ENCODE data around the gene KLF11. TPM values are rescaled to one million over a fixed set of nuclear protein-coding genes. Genes with fewer than 3 reads are reported as not detected.

The KLF11 gene
- polyA plus RNA-seq, 2 of the 4 experiments (the other 2 are of a cell fraction) = 2.8 to 8.2 TPM

DNA sequence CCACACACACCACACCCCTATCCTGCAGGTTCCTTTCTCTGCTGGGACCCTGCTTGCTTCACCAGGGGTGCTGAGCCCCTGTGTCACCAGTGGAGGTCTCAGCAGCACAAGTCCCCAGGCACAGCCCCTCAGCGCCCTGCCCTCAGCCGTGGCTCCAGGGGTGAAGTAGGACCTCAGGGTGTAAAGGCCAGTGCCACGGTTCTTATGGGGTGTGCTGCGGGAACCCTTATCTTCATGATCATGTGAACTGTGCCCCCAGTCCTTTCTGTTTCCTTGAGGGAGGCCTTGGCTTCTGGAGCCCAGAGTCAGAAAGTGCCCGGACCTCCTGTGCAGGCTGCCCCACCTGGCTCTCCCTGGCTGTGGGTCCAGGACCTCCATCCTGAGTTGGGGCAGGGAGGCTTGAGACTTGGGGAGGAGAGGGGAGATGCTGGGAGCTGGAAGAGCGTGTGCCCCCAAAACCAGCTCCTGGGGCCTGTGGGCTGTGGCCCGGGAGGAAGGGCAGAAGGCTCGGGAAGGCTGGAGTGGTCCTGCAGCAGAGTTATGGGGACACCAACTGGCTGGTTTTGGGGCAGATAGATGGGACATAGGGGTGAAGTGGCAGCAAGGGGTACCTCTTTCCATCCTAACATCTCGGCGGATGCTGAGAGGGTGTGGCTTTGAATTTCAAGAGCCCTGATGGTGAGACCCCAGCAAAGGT is 20.2 kb upstream of the KLF11 start:
- no peak overlapping the region for H3K4me2 ChIP-seq
- ATAC-seq (peak; percentile 9 to 55; a peak in 4 of 6 replicates), DNase-seq (ENCODE audit: low read depth in 1 of 2, low spot score in 1 of 2) (no peak), FAIRE-seq (no peak)
- POLR2A ChIA-PET = no interaction called here
- TF ChIP-seq CTCF (IDR thresholded peaks at IDR 0.05) = peak; percentile 19; the same call in 2 of the 3 replicates
- TF ChIP-seq HOXB13 (CRISPR knock-in tag; IDR thresholded peaks at IDR 0.05; ENCODE audit: low read depth) = no peak
- TF ChIP-seq RAD21 (conservative IDR thresholded peaks at IDR 0.05 in 1 of 2, IDR thresholded peaks at IDR 0.05 in 1 of 2) = peak; percentile 35 to 47
- H3K9me3 ChIP-seq = no peaks in the 10 kb centered on the region
- no peaks in the 10 kb centered on the region for H3K4me1 ChIP-seq
- no peak overlapping the region for H3K4me3 ChIP-seq
- CTCF ChIA-PET = interaction anchor here (0.7 to 9.0 kb wide), 5 partner anchors 14 to 488 kb away, joined by 3 to 53 read pairs (median 3); no protein-coding TSS in a partner anchor
- H3K27ac ChIP-seq = no peak overlapping the region
- 64% methylated on average over 10 of the region's 10 CpGs for WGBS (ENCODE audit: missing lambda C conversion rate)

GRCh38 chr2:10026940-10027569 is 16.3 kb upstream of the KLF11 start:
- Histone ChIP-seq H3K4me3 (no peak overlapping the region), H3K4me2 (no peak overlapping the region), H3K4me1 (no peaks in the 10 kb centered on the region), H3K27ac (no peak overlapping the region), H3K9me3 (no peaks in the 10 kb centered on the region)
- FAIRE-seq (no peak), ATAC-seq (no peak), DNase-seq (ENCODE audit: low read depth in 1 of 2, low spot score in 1 of 2) (no peak)
- 61% methylated on average over 8 of the region's 8 CpGs for WGBS (ENCODE audit: missing lambda C conversion rate)
- CTCF ChIA-PET = interaction anchor here (0.9 to 14.9 kb wide), 7 partner anchors 10 to 214 kb away, joined by 3 to 117 read pairs (median 4); no protein-coding TSS in a partner anchor
- POLR2A ChIA-PET = no interaction called here
- TF ChIP-seq ATOH8 (CRISPR knock-in tag; IDR thresholded peaks at IDR 0.05; ENCODE audit: low read depth) (no peak), HES2 (IDR thresholded peaks at IDR 0.05) (no peak), CTCF (IDR thresholded peaks at IDR 0.05) (no peak), FOSL2 (IDR thresholded peaks at IDR 0.05) (no peak), FOSL2 (CRISPR knock-in tag; IDR thresholded peaks at IDR 0.05) (no peak), RARB (CRISPR knock-in tag; IDR thresholded peaks at IDR 0.05) (no peak), FOXS1 (CRISPR knock-in tag; IDR thresholded peaks at IDR 0.05) (no peak), TP53 (CRISPR knock-in tag; IDR thresholded peaks at IDR 0.05) (no peak), NR3C1 (IDR thresholded peaks at IDR 0.05) (no peak), ZFP36 (IDR thresholded peaks at IDR 0.05; ENCODE audit: borderline replicate concordance, partially characterized antibody) (no peak), EHF (CRISPR knock-in tag; IDR thresholded peaks at IDR 0.05) (no peak)
- TF ChIP-seq, protein P1, sequence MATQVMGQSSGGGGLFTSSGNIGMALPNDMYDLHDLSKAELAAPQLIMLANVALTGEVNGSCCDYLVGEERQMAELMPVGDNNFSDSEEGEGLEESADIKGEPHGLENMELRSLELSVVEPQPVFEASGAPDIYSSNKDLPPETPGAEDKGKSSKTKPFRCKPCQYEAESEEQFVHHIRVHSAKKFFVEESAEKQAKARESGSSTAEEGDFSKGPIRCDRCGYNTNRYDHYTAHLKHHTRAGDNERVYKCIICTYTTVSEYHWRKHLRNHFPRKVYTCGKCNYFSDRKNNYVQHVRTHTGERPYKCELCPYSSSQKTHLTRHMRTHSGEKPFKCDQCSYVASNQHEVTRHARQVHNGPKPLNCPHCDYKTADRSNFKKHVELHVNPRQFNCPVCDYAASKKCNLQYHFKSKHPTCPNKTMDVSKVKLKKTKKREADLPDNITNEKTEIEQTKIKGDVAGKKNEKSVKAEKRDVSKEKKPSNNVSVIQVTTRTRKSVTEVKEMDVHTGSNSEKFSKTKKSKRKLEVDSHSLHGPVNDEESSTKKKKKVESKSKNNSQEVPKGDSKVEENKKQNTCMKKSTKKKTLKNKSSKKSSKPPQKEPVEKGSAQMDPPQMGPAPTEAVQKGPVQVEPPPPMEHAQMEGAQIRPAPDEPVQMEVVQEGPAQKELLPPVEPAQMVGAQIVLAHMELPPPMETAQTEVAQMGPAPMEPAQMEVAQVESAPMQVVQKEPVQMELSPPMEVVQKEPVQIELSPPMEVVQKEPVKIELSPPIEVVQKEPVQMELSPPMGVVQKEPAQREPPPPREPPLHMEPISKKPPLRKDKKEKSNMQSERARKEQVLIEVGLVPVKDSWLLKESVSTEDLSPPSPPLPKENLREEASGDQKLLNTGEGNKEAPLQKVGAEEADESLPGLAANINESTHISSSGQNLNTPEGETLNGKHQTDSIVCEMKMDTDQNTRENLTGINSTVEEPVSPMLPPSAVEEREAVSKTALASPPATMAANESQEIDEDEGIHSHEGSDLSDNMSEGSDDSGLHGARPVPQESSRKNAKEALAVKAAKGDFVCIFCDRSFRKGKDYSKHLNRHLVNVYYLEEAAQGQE (IDR thresholded peaks at IDR 0.05) = no peak
